ENCODE measurements around the gene LEMD3. TPM values are rescaled to one million over a fixed set of nuclear protein-coding genes. Genes with fewer than 3 reads are reported as not detected.

Gene LEMD3
- 10 to 100 TPM; 14.0 to 29.4 (median 14.7) TPM for total RNA-seq

DNA sequence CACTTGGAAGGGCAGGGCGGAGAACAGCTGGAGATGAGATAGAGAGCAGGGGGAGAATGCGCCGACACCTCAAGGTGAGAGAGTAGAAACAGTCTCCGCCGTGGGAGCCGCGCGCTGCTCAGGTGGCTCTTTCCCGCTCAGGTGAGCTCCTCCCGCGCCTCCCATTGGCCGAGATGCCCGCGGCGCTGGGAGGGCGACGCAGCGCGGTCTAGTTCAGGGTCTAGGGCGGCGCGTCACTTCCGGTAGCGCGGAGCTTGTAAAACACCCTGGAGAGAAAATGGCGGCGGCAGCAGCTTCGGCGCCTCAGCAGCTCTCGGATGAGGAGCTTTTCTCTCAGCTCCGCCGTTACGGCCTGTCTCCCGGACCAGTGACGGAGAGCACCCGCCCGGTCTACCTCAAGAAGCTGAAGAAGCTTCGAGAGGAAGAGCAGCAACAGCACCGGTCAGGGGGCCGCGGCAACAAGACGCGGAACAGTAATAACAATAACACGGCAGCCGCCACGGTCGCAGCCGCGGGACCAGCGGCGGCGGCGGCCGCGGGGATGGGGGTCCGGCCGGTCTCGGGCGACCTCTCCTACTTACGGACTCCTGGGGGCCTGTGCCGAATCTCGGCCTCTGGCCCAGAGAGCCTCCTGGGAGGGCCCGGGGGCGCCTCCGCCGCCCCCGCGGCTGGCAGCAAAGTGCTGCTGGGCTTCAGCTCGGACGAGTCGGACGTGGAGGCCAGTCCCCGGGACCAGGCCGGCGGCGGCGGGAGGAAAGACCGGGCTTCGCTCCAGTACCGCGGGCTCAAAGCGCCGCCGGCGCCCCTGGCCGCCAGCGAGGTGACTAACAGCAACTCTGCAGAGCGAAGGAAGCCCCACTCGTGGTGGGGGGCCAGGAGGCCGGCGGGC is at the start of gene LEMD3:
TSS of gene LEMD3 (plus strand) at position 264 of the 889 bp plus-strand sequence. CDS start at position 278, 14 bp downstream.
- Histone ChIP-seq H3K27me3 (peaks cover 0 to 3% (median 3%) of the 10 kb centered on the region in 3 donors), H3K9me3 (no peaks in the 10 kb centered on the region), H3K4me3 (peak within 1 kb of the TSS; percentile 79 to 97 (median 88)), H3K36me3 (no peaks in the 10 kb centered on the region), H3K27ac (peak within 1 kb of the TSS; percentile 91 to 99 (median 98)), H3K4me1 (peaks cover 38 to 39% of the 10 kb centered on the region in 2 donors)
- DNase-seq (peak; percentile 88 to 89), ATAC-seq (peak; percentile 93)
- intact Hi-C loops (cut with DNase I; ENCODE audit: low total_unique reads): loop anchor here (1.0 kb wide), 1 partner anchor 109 kb away; the partner anchor contains the start of gene MSRB3
- TF ChIP-seq, protein P1, sequence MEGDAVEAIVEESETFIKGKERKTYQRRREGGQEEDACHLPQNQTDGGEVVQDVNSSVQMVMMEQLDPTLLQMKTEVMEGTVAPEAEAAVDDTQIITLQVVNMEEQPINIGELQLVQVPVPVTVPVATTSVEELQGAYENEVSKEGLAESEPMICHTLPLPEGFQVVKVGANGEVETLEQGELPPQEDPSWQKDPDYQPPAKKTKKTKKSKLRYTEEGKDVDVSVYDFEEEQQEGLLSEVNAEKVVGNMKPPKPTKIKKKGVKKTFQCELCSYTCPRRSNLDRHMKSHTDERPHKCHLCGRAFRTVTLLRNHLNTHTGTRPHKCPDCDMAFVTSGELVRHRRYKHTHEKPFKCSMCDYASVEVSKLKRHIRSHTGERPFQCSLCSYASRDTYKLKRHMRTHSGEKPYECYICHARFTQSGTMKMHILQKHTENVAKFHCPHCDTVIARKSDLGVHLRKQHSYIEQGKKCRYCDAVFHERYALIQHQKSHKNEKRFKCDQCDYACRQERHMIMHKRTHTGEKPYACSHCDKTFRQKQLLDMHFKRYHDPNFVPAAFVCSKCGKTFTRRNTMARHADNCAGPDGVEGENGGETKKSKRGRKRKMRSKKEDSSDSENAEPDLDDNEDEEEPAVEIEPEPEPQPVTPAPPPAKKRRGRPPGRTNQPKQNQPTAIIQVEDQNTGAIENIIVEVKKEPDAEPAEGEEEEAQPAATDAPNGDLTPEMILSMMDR (IDR thresholded peaks at IDR 0.05 in 4 of 5, conservative IDR thresholded peaks at IDR 0.05 in 1 of 5): no peak
- peak; percentile 79 to 91 for TF ChIP-seq POLR2A (IDR thresholded peaks at IDR 0.05)
- in situ Hi-C loops (cut with MboI; ENCODE audit: low sequenced_read_pairs in 4 of 4): no loop called here

DNA sequence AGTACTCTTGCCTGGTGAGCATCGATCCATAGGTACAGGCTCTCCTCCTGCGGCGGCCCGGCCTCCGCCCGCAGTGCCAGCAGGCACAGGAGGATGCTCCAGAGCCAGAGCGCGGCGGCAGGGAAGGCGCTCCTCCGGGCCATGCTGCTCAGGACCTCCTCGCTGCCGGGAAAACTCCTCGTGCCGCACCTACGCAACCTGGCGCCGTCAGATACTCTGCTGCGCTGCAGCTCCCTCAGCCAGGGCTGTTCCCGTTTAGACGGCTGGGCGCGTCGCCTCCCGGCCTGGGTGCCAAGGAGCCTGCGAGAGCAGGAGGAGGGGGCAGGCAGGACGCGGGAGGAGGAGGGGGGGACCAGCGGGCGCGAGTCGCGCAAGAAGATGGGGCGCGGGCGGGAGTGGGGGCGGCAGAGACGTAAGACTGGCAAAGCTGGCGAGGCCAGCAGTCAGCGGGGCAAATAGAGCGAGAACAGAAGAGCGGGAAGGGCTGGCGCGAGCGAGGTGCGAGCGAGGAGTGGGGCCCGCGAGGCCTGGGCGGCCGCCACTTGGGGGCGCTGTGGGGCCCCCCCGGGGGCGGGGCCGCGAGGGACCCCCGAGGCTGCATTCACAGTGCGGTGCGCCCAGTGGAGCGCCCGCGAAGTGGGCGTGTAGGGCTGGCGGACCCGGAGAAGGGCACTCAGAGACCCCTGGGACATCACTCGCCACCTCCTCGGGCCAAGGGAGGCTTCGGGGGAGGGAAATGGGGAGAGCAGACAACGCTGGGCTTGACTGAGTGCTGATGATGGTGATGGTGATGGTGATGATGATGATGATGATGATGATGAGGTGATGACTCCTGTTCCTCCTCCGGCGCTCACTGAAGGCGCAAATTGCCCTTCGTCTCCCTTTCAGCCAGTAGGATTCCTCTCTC is 48.1 kb upstream of the LEMD3 start, which contains the start of gene WIF1:
TSS of gene WIF1 (minus strand) at position 257 of the 907 bp plus-strand sequence. CDS start at position 143, 114 bp downstream.
- ATAC-seq (no peak), DNase-seq (no peak)
- in situ Hi-C loops (cut with MboI; ENCODE audit: low sequenced_read_pairs in 4 of 4): loop anchor here in 2 of 4 donors (25.0 kb wide), 1 partner anchor 234 kb away; no protein-coding TSS in a partner anchor
- H3K9me3 ChIP-seq: no peaks in the 10 kb centered on the region
- no peak for TF ChIP-seq POLR2A (IDR thresholded peaks at IDR 0.05)
- TF ChIP-seq, protein P1 (IDR thresholded peaks at IDR 0.05 in 4 of 5, conservative IDR thresholded peaks at IDR 0.05 in 1 of 5): peak in 1 of 5 experiments; percentile 19
- no peaks in the 10 kb centered on the region for H3K36me3 ChIP-seq
- intact Hi-C loops (cut with DNase I; ENCODE audit: low total_unique reads): loop anchor here (5.0 kb wide), 1 partner anchor 229 kb away; no protein-coding TSS in a partner anchor
- no peak within 1 kb of the TSS for H3K27ac ChIP-seq
- peak within 1 kb of the TSS; percentile 32 to 47 (median 38) for H3K4me3 ChIP-seq
- peaks cover 57 to 67% (median 63%) of the 10 kb centered on the region in 3 donors for H3K27me3 ChIP-seq
- peaks cover 0 to 3% of the 10 kb centered on the region in 2 donors for H3K4me1 ChIP-seq

DNA sequence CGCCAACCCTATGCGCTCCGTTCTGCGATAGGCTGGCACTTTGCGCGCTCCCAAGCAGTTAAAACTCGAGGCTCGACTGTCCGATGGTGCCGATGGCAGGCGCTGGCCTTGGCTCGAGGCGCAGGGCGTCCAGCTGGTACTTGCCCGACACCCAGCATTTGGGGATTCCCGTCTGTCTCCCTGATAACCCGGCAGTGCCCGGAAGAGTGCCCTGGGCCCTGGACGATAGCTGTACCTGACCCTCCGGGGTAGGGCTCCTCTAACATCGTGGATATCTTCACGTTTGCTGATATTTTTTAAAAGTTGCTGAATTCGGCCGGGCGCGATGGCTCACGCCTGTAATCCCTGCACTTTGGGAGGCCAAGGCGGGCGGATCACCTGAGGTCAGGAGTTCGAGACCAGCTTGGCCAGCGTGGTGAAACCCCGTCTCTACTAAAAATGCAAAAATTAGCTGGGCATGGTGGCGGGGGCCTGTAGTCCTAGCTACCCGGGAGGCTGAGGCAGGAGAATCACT is 47.4 kb upstream of the LEMD3 start:
- in situ Hi-C loops (cut with MboI; ENCODE audit: low sequenced_read_pairs in 4 of 4): loop anchor here in 2 of 4 donors (25.0 kb wide), 1 partner anchor 235 kb away; no protein-coding TSS in a partner anchor
- Histone ChIP-seq H3K27ac (no peak overlapping the region), H3K36me3 (no peaks in the 10 kb centered on the region), H3K4me1 (peaks cover 0 to 3% of the 10 kb centered on the region in 2 donors), H3K27me3 (peaks cover 57 to 63% (median 62%) of the 10 kb centered on the region in 3 donors), H3K9me3 (no peaks in the 10 kb centered on the region), H3K4me3 (no peak overlapping the region)
- DNase-seq: no peak
- ATAC-seq: no peak
- TF ChIP-seq, protein P1 (IDR thresholded peaks at IDR 0.05 in 4 of 5, conservative IDR thresholded peaks at IDR 0.05 in 1 of 5): no peak
- TF ChIP-seq POLR2A (IDR thresholded peaks at IDR 0.05): no peak
- intact Hi-C loops (cut with DNase I; ENCODE audit: low total_unique reads): loop anchor here (5.0 kb wide), 1 partner anchor 230 kb away; no protein-coding TSS in a partner anchor

DNA sequence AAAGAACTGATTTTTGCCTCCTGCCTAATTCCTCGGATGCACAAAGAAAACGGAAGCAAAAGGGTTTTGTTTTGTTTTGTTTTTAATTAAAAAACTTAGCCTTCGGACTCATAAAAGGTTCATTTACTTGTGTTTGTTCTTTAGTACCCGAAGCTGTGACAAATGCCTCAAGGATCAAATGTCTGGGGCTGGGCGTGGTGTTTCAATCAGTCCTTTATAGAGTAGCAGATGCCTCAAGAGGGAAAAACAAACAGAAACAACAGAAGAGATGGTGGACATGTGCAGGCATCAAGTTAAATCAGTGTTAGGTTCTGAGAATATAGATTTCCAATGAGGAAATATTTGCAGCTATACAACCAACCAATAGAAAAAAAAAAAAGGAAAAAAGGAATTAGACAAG is 46.7 kb upstream of the LEMD3 start:
- no peak for ATAC-seq
- no peaks in the 10 kb centered on the region for H3K9me3 ChIP-seq
- no peak overlapping the region for H3K4me3 ChIP-seq
- no peaks in the 10 kb centered on the region for H3K36me3 ChIP-seq
- no peak for TF ChIP-seq POLR2A (IDR thresholded peaks at IDR 0.05)
- TF ChIP-seq, protein P1 (IDR thresholded peaks at IDR 0.05 in 4 of 5, conservative IDR thresholded peaks at IDR 0.05 in 1 of 5): no peak
- H3K4me1 ChIP-seq: peaks cover 0 to 3% of the 10 kb centered on the region in 2 donors
- intact Hi-C loops (cut with DNase I; ENCODE audit: low total_unique reads): loop anchor here (5.0 kb wide), 1 partner anchor 230 kb away; no protein-coding TSS in a partner anchor
- no peak for DNase-seq
- no peak overlapping the region for H3K27ac ChIP-seq
- in situ Hi-C loops (cut with MboI; ENCODE audit: low sequenced_read_pairs in 4 of 4): loop anchor here in 2 of 4 donors (25.0 kb wide), 1 partner anchor 235 kb away; no protein-coding TSS in a partner anchor
- peaks cover 53 to 56% (median 55%) of the 10 kb centered on the region in 3 donors for H3K27me3 ChIP-seq
